ENCODE data around the gene RGS18.
"Not testable (repeated sequence)": the region's sequence is repeated elsewhere in the genome, so short reads cannot be mapped to it uniquely, and the experiment has no call there.

Gene RGS18, protein sequence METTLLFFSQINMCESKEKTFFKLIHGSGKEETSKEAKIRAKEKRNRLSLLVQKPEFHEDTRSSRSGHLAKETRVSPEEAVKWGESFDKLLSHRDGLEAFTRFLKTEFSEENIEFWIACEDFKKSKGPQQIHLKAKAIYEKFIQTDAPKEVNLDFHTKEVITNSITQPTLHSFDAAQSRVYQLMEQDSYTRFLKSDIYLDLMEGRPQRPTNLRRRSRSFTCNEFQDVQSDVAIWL

DNA sequence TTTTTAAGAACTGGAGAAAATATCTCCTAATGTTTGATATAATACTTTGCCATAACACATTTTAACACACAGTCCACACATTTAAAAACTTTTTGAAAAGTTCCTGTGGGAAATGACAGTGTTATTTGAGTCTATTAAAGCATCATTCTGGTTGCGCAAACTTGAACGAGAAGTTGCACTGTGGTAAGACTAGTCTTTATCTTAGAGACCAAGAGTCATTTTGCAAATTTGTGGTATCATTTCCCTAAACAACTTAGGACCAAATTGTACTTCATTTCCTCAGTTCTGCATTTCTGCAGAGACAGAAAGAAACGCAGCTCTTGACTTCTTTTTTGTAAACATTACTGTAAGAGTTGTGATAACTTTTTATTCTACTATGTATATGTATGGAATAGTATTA lies at the start of gene RGS18:
RGS18 (plus strand) TSS at position 282 of the 400 bp plus-strand sequence. CDS start 176 bp downstream, outside the sequence.
- DNase-seq (ENCODE audit: low read depth) = no peak

DNA sequence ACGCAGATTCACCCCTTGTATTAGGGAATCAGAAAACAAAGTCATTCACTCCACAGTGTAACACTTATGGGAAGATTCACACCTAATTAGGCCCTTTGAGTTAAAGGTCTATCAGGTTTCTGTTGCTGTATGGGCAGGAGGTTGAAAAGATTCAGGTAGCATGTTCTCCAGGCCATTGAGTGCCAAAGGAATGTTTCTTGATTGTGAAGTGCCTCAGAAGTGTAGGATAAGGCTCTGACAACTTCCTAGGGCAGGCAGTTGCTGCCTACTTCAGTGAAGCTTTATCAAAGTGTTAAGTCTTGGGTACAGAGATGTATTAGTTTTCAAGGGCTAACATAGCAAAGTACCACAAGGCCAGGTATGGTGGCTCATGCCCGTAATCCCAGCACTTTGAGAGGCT lies 48.7 kb upstream of the RGS18 start:
- DNase-seq (ENCODE audit: low read depth) = no peak

DNA sequence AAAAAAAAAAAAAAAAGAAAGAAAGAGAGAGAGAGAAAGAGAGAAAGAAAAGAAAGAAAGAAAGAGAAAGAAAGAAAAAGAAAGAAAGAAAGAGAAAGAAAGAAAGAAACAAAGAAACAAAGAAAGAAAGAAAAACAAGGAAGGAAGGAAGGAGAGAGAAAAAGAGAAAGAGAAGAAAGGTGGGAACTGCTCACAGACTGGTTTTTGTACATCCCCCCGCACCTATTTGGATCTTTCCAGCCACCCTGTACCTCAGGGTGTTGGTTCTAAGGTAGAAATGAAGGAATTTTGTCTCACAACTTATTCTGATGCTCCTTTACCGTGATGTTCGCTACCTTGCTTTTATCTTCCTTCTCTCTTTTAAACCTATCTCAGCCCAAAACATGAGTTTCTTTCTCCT lies 43.3 kb upstream of the RGS18 start:
- DNase-seq (ENCODE audit: low read depth) = no peak

DNA sequence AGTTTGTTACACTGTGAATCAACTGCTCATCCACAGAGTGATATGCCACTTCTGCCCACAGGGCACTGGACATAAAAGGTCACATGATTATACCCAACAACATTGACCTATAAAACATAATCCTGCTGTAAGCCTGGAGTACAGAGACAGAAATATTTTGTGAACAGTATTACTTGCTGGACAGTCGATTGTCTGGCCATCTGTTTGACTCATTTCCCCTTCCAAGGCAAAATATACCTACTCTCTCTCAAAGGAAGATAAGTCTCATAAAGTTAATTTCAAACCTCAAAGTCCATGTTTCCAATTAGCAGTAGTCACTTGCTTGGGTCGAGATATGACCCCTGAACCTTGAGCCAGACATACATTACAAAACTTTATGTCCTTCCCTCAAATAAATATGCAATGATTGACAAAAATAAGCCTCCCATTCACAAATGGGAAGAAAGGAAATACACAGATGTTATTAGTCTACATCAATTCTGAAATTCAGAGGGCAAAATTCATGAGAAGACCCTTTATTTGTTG lies 39.3 kb upstream of the RGS18 start:
- DNase-seq (ENCODE audit: low read depth) = no peak

DNA sequence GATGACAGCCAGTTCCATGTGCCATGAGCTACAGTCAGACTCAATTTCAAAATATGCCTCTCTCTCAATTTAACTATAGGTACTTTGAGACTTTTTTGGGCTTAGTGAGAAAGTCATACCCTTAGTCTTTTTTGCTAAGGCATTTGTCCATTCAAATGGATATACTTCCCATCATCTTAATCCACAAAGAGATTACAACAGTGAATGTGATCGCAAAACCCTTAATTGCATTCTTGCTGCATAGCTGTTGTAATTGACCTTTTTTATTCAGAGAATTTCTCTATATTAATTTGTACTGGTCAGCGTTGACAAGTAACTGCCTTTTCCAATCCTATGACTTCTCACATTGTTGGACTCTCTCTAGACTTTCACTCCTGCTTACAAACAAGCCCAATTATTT lies 38.6 kb upstream of the RGS18 start:
- no peak for DNase-seq (ENCODE audit: low read depth)

DNA sequence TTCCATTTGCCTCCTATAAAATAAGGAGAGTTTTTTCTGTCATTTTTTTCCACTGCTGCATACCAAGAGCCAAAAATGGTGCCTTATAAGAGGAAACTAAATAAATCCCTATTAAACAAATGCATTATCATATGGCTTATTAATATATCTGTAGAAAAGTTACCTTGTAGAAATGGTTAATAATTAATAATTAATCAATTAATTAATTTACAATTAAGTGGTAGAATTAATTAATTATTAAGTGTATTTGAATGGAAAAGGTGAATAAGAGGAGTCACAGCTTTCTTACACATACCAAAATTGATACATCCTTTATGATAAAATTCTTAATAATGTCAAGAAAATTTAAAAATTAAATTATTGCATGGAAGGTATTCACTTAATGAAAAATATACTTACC lies 35.6 kb upstream of the RGS18 start:
- no peak for DNase-seq (ENCODE audit: low read depth)

DNA sequence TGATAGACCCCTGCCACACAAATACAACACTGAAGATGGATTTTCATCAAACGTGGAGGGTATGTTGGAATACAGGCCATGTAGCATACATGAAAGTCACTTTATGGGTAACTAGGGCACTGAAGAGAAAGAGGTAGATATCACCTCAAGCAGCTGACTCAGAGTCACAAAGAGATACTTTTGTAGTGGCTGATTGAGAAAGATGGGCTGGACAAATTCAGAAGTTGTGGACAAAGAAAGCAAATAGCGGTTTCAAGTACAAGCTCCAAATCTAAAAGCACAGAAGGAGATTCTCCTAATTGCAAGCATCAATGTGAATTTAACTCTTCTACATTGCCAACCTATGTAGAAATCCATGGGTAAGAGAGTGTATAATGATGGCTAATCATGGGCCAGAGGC lies 35.0 kb upstream of the RGS18 start:
- no peak for DNase-seq (ENCODE audit: low read depth)

DNA sequence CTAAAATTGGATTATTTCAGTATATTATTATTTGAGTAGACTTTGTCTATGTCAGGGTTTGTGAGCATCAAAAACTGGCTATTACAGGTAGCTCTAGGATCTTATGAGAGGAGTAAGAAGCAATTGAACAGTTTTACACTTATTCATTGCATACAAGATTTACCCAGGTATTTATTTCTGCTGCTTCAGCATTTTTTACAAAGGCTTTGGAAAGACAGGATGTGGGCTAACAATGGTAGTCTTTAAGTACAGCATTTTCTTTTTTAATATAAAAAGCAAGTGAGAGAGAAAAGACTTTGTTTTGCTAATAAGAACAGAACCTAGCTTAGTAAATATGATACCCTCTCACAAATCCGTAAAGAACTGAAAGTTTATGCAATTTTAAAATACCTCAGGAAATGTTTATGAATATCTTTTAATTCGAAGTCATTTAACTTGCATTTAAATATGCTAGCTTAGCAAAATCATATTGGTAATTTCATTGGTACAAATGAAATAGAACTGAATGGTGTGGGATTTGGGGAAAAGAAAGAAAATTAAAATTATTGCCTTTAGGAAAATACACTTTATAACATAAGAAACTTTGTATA lies 32.1 kb upstream of the RGS18 start:
- DNase-seq (ENCODE audit: low read depth) = no peak

DNA sequence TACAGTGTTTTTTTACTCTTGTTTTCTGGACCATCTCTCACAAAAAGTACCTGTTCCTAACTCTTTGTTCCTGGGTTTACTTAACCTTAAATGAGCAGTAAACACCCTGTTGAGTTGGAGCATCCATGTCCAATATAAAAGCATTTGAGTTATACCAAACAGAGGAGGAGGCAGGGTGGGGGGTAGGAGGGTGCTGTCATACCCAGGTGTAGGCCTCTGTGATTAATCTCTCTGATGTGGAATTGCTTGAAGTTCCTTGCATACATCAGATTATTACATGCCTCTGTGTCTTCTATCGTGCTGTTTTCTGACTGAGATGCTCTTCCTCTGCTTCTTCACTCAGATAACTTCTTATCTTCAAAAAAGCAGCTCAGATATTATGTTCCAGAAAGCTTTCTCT lies 28.1 kb upstream of the RGS18 start:
- no peak for DNase-seq (ENCODE audit: low read depth)

DNA sequence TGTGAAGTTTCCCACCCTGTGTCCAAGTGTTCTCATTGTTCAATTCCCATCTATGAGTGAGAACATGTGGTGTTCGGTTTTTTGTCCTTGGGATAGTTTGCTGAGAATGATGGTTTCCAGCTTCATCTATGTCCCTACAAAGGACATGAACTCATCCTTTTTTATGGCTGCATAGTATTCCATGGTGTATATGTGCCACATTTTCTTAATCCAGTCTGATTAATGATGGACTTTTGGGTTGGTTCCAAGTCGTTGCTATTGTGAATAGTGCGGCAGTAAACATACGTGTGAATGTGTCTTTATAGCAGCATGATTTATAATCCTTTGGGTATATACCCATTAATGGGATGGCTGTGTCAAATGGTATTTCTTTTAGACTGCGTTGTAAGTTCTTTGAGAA lies 27.4 kb upstream of the RGS18 start:
- not testable (repeated sequence) for DNase-seq (ENCODE audit: low read depth)

DNA sequence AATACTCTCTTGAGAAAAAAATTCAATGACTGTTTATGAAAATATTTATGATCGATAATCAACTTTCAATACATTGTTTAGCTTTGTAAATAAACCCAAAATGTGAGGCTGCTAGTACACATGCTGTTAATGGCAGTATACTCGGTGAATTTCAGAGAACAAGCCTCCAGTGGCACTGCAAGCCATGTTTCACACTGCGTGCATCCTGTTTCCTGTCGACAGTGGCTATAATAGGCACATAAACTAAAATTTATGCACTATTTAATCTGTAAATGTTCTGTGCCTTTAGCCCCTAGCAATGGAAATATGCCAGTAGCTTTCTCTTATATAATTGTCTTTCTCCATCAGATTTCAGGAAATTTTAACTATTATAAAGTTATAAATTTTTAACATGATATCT lies 26.3 kb upstream of the RGS18 start:
- no peak for DNase-seq (ENCODE audit: low read depth)

DNA sequence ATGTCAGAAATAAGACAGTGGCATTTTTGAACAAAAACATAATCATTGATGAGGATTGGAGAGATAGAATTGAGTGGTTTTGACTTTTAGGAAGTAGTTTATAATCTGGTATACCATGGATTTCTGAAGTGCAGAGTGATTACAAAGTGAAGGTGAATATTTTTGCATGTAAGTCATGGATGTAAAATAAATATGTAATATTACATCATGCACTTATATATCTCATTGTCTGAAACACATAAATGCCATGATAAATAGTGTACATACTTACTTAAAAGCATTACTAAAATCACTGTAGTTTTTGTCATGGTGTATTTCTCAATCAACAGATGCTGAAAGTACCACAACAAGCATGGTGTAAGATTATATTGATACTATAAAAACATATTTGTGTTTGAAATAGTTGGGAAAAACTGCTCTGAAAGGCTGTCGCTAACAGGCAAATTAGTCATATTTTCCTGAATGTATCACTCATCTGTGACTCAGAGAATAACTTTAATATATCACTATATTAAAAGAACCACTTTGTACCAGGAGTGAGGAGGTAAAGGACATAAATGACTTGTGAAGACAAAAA lies 24.8 kb upstream of the RGS18 start:
- no peak for DNase-seq (ENCODE audit: low read depth)

DNA sequence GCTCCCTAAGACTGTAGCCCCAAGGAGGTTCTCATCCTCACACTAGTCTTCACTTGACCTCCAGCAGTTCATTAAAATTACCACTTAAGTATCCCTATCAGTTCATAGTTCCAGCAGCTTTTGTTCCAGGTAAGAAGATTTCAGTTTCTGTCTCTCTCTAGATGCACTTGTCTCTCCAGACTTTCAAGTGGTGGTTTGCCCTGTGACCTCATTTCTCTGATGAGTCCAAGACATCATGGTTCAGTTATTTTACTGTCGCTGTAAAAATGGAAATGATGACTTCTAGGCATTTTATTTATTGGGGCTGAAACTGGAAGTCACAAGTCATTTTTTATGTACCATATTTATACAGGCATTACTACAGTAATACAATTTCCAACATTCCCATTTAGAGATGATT lies 17.9 kb upstream of the RGS18 start:
- no peak for DNase-seq (ENCODE audit: low read depth)

DNA sequence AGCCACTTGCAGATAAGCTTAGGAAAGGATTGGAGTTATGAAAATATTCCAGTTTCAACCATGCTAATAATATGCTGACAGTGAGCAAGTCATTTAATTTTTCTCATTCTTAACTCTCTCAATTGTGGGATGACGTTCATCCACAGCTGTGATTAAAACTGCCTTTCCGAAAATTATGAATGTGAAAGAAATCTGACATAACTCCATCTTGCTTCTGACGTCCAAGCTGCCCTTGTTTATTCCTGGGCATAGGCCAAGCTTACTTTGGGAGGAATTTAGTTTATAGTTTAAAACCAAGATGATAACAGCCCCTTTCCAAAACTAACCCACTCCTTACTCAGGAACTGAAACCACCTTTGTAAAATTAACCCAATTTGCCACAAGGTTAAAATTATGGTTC lies 11.0 kb upstream of the RGS18 start:
- DNase-seq (ENCODE audit: low read depth) = no peak

DNA sequence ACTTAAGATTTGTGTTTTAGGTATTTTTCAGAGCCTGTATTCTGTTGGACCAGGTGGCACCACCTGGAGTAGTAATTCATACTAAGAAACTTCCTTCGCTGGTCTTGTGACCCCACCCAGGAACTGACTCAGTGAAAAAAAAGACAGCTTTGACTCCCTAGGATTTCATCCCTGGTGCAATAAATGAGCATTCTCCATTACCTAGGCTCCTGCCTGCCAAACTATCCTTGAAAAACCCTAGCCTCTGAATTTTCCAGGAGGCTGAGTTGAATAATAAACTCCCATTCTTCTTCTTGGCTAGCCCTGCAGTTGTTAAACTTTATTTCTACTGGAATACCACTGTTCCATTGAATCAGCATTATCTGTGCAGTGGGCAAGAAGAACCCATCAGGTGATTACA lies 10.6 kb upstream of the RGS18 start:
- DNase-seq (ENCODE audit: low read depth) = no peak

DNA sequence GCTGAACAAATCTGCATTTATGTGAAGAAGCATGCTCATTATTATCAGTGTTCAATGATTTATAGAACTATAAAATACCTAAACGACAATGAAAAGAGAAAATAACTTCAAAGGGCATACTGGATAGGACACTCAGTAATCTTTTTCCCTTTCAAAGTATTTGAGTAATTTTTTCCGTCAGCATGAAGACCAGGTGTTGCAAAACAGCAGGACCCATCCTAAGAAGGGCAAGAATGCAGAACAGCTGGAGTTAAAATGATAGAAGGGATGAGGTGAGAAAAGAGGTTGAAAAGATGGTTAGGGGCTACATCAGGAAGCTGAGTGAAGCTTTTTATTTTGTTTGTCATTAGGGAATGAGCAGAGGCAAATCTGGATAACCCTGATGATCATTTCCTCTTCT lies 7.1 kb upstream of the RGS18 start:
- no peak for DNase-seq (ENCODE audit: low read depth)

DNA sequence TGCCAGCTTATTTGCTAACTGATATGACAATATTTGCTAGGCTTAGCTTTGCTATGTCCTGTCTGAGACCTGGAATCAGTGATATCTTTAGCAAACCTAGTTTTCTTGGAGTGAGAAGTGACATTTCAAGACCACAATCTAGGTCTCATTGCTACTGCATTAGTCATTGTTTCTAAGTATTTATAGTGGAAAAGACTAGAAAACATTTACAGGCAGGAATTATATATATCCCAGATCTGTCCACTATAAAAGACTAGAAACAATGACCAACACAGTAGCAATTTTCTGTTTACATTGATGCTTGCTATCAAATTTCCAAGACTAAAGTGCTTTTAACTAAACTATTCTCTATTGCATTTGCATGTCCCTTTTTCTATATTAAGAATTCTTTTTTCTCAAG lies 5.0 kb upstream of the RGS18 start:
- DNase-seq (ENCODE audit: low read depth) = no peak

DNA sequence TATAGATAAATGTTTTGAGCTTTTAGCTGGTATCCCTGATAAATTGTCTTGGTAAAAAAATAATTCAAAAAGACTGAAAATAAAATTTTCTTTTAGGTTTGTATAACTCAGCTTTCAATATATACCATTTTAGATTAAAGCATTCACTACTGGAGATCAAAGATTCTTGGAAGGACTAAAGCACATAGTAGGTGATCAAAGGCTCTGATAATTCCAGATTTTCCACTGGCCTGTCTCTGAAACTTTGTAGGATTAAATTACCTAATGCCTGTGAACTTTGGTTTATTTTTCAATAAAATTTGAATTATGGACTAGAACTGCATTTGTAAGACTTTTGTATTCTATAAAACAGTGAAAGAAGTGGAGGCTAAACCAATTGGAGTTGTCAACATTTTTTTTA lies 1.2 kb upstream of the RGS18 start:
- no peak for DNase-seq (ENCODE audit: low read depth)

DNA sequence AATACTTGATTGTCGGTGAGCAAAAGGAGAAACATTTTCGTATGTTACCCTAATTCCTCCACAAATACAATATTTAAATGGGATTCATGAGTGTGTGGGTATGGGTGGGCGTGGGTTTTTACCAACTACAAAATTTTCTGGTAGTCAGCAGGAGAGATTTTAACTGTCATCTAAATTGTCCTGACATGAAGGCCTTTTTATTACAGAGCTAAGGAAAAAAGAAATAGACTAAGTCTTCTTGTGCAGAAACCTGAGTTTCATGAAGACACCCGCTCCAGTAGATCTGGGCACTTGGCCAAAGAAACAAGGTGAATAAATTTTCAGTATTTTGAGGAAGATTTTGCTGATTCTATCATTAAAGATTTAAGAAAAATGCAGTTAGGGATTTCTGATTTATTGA lies 752 bp downstream of the RGS18 start:
- DNase-seq (ENCODE audit: low read depth) = no peak

DNA sequence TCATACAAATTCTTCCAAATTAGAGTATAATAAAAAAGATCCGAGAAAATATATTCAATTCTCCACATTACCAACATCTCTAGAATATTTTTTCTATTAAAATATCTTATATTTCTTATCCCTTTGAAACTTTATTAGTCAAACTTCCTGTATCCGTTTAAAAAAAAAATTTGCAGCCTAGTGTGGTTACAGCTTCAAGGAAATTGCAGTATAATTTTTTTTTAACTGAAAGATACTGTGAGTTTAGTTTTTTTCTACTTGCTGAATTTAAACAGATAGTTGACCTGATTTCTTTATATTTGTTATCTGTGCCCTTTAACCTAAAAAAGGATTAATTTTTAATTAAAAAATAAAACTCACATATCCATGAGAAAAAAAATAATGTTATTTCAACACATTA lies 1.5 kb downstream of the RGS18 start:
- DNase-seq (ENCODE audit: low read depth) = no peak

DNA sequence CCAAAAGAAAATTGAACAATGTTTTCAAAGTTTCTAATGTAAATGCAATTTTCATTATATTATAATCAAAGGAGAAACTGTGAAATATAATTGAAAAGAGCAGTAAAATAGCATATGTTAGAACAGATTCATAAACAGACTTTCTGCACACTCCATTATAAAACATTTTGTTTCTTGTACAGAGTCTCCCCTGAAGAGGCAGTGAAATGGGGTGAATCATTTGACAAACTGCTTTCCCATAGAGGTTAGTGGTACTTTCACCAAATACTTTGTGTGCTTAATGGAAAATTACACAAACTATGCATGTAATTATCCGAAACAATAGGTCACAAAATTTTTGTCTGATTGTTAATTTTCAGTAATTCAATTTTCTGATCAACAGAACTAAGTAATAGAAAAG lies 1.9 kb downstream of the RGS18 start:
- DNase-seq (ENCODE audit: low read depth) = no peak

DNA sequence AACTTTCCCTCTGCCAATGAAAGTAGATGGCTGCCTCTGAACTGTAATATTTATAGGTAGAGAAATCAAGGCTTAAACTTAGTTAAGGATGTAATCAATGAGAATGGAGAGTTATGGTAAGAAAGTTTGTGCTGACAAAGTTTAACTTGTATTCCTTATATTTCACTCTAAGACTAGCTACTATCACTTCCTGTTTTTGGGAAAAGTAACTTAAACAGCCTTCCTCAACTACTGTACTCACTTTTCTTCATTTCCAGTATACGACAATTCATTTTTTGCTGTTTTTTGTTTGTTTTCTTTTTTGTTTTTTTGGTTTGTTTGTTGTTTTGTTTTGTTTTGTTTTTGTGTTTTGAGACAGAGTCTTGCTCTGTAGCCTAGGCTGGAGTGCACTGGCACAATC lies 3.7 kb downstream of the RGS18 start:
- DNase-seq (ENCODE audit: low read depth) = no peak

DNA sequence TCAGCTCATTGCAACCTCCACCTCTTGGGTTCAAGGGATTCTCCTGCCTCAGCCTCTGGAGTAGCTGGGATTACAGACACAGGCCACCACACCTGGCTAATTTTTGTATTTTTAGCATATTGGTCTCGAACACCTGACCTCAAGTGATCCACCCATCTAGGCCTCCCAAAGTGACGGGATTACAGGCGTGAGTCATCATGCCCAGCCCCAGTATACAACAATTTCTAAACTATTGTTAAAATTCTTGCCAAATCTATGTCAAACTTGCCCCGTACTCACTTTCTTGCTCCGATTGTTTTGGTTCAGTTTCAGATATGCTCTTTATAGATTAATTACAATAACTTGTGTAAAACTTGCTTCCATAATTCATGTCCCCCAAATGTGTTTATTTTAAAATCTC lies 4.1 kb downstream of the RGS18 start:
- no peak for DNase-seq (ENCODE audit: low read depth)

DNA sequence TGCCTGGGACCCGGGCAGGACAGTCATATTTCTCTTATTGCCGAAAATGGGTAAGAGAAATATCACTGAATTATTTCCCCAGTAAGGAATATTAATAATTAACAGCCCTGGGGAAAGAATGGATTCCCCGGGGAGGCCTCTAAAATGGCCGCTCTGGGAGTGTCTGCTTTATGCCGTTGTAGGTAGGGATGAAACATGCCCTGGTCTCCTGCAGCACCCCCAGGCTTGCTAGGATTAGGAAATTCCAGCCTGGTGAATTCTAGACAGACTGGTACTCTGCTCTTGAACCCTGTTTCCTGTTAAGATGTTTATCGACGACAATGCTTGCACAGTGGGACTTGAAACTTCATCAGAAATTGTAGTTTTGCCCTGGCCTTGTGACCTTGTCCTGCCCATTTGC lies 6.7 kb downstream of the RGS18 start:
- DNase-seq (ENCODE audit: low read depth) = not testable (repeated sequence)
